H9 (cell line): Measurements from ENCODE around the gene LRRN4CL. TPM values are rescaled to one million over a fixed set of nuclear protein-coding genes. Genes with fewer than 3 reads are reported as not detected.

Experiments
- DNase-seq: peaks from one replicate; pipeline ENCODE4 v3.0.0-alpha.2; 2017
- H2AFZ ChIP-seq: one replicate; pipeline ENCODE4 v1.6.1; 2013; ENCODE audit warnings: mild to moderate bottlenecking, low read length, control low read depth, moderate library complexity
- H2AK5ac ChIP-seq: 2 replicates; pipeline ENCODE4 v1.6.1; 2013; ENCODE audit warnings: low read length, control low read depth, mixed read lengths; ENCODE audit not compliant: insufficient read length
- H2BK120ac ChIP-seq: one replicate; pipeline ENCODE4 v1.6.1; 2013; ENCODE audit warnings: low read depth, mild to moderate bottlenecking, low read length, control low read depth, inconsistent platforms; ENCODE audit not compliant: poor library complexity, severe bottlenecking
- H2BK12ac ChIP-seq: 2 replicates; pipeline ENCODE4 v1.6.1; 2013; ENCODE audit warnings: low read length, control low read depth, mixed read lengths, low read depth; ENCODE audit not compliant: insufficient read length
- H2BK15ac ChIP-seq: 2 replicates; pipeline ENCODE4 v1.6.1; 2013; ENCODE audit warnings: low read depth, low read length, control low read depth
- H2BK20ac ChIP-seq: one replicate; pipeline ENCODE4 v1.6.1; 2013; ENCODE audit warnings: low read depth, mild to moderate bottlenecking, low read length, control low read depth, inconsistent platforms; ENCODE audit not compliant: poor library complexity, severe bottlenecking
- H2BK5ac ChIP-seq: 2 replicates; pipeline ENCODE4 v1.6.1; 2013; ENCODE audit warnings: low read length, control low read depth, mixed read lengths; ENCODE audit not compliant: insufficient read length
- H3K14ac ChIP-seq: 2 replicates; pipeline ENCODE4 v1.6.1; 2013; ENCODE audit warnings: low read length, control low read depth; ENCODE audit not compliant: insufficient read depth
- H3K18ac ChIP-seq: 2 replicates; pipeline ENCODE4 v1.6.1; 2013; ENCODE audit warnings: low read depth, mild to moderate bottlenecking, mixed read lengths, low read length, control low read depth; ENCODE audit not compliant: insufficient read length
- H3K23ac ChIP-seq: 2 replicates; pipeline ENCODE4 v1.6.1; 2013; ENCODE audit warnings: low read length, control low read depth, mixed read lengths, low read depth; ENCODE audit not compliant: insufficient read length
- H3K23me2 ChIP-seq: 2 replicates; pipeline ENCODE4 v1.6.1; 2013; ENCODE audit warnings: low read depth, mild to moderate bottlenecking, mixed read lengths, low read length, control low read depth; ENCODE audit not compliant: insufficient read length, poor library complexity, severe bottlenecking
- H3K27ac ChIP-seq: 2 replicates; pipeline ENCODE4 v1.5.1; 2013; ENCODE audit warnings: low read length, control low read depth, mixed read lengths, low read depth; ENCODE audit not compliant: insufficient read length
- H3K27me3 ChIP-seq: 2 replicates; pipeline ENCODE4 v1.6.1; 2013; ENCODE audit warnings: low read length, control low read depth, inconsistent platforms; ENCODE audit not compliant: insufficient read depth
- H3K4ac ChIP-seq: 2 replicates; pipeline ENCODE4 v1.6.1; 2013; ENCODE audit warnings: low read depth, mild to moderate bottlenecking, control low read depth, inconsistent platforms, low read length, moderate library complexity
- H3K4me1 ChIP-seq: 2 replicates; pipeline ENCODE4 v1.6.1; 2013; ENCODE audit warnings: low read length, control low read depth, inconsistent platforms; ENCODE audit not compliant: insufficient read depth
- H3K4me2 ChIP-seq: 2 replicates; pipeline ENCODE4 v1.6.1; 2013; ENCODE audit warnings: low read length, control low read depth, mixed read lengths; ENCODE audit not compliant: insufficient read length, insufficient read depth
- H3K56ac ChIP-seq: 2 replicates; pipeline ENCODE4 v1.6.1; 2013; ENCODE audit warnings: low read depth, mild to moderate bottlenecking, mixed read lengths, low read length, control low read depth; ENCODE audit not compliant: insufficient read length
- H3K79me1 ChIP-seq: 2 replicates; pipeline ENCODE4 v1.6.1; 2013; ENCODE audit warnings: low read depth, mild to moderate bottlenecking, moderate library complexity, low read length, control low read depth, inconsistent platforms; ENCODE audit not compliant: insufficient read depth, poor library complexity, severe bottlenecking
- H3K79me2 ChIP-seq: 2 replicates; pipeline ENCODE4 v1.6.1; 2013; ENCODE audit warnings: low read length, control low read depth, inconsistent platforms; ENCODE audit not compliant: insufficient read depth
- H3K9ac ChIP-seq: 2 replicates; pipeline ENCODE4 v1.6.1; 2013; ENCODE audit warnings: low read length, control low read depth, mixed read lengths; ENCODE audit not compliant: insufficient read length; ENCODE audit errors: extremely low read depth
- H3K9me3 ChIP-seq: one replicate; pipeline ENCODE4 v1.6.1; 2013; ENCODE audit warnings: low read depth, low read length, inconsistent platforms; ENCODE audit not compliant: control insufficient read depth
- H3T11ph ChIP-seq: one replicate; pipeline ENCODE4 v1.6.1; 2013; ENCODE audit warnings: mild to moderate bottlenecking, low read length, control low read depth, inconsistent platforms
- H4K20me1 ChIP-seq: one replicate; pipeline ENCODE4 v1.6.1; 2013; ENCODE audit not compliant: control insufficient read depth, insufficient read length, insufficient read depth
- H4K5ac ChIP-seq: 2 replicates; pipeline ENCODE4 v1.6.1; 2013; ENCODE audit warnings: low read depth, mild to moderate bottlenecking, mixed read lengths, low read length, control low read depth; ENCODE audit not compliant: insufficient read length
- H4K8ac ChIP-seq: replicated peaks from 2 replicates; pipeline ENCODE4 v1.6.1; 2013; ENCODE audit warnings: low read length, control low read depth, mixed read lengths, low read depth; ENCODE audit not compliant: insufficient read length
- H4K91ac ChIP-seq: 2 replicates; pipeline ENCODE4 v1.6.1; 2013; ENCODE audit warnings: low read depth, mild to moderate bottlenecking, moderate library complexity, mixed read lengths, low read length, control low read depth; ENCODE audit not compliant: insufficient read length
- H3K27ac Mint-ChIP-seq, 3 experiments: 2 replicates in 2 of 3; 3 replicates in 1 of 3; pipeline ENCODE4 v1.8.0; 2020 to 2021; ENCODE audit warnings: mixed read lengths in 3 of 3, mild to moderate bottlenecking in 1 of 3, moderate library complexity in 1 of 3
- H3K27me3 Mint-ChIP-seq: 2 replicates; pipeline ENCODE4 v1.8.0; 2021; ENCODE audit warnings: low read depth, mild to moderate bottlenecking, moderate library complexity, mixed read lengths
- H3K36me3 Mint-ChIP-seq, 3 experiments: 2 replicates in 2 of 3; 3 replicates in 1 of 3; pipeline ENCODE4 v1.8.0; 2020 to 2021; ENCODE audit warnings: low read depth in 3 of 3, mixed read lengths in 3 of 3; ENCODE audit not compliant: insufficient read depth in 1 of 3
- H3K4me1 Mint-ChIP-seq, 2 experiments: 2 replicates each; pipeline ENCODE4 v1.8.0; 2020; ENCODE audit warnings: mixed read lengths in 2 of 2
- H3K4me3 Mint-ChIP-seq, 2 experiments: 2 replicates in 1 of 2; 3 replicates in 1 of 2; pipeline ENCODE4 v1.8.0; 2020 to 2021; ENCODE audit warnings: mild to moderate bottlenecking in 2 of 2, mixed read lengths in 2 of 2, moderate library complexity in 1 of 2
- H3K9me3 Mint-ChIP-seq, 2 experiments: 2 replicates in 1 of 2; 3 replicates in 1 of 2; pipeline ENCODE4 v1.8.0; 2020; ENCODE audit warnings: mild to moderate bottlenecking in 2 of 2, mixed read lengths in 2 of 2, moderate library complexity in 1 of 2
- CTCF ChIP-seq: fragments of 200-600 bp; sonication (generic); conservative IDR thresholded peaks from 3 replicates; pipeline ENCODE4 v1.8.0; 2021; ENCODE audit warnings: antibody characterized with exemption, mild to moderate bottlenecking
- WGBS: extraction: QIAGEN DNeasy Blood & Tissue Kit; methylation state at CpG from one replicate; pipeline ENCODE4 v1.1.7; 2013; ENCODE audit warnings: missing lambda C conversion rate, low lambda C conversion rate, mixed read lengths; ENCODE audit not compliant: insufficient read length; ENCODE audit errors: extremely low coverage; 5-methylcytosine and 5-hydroxymethylcytosine counted together
- total RNA-seq: library from RNA; stranded (reverse); gene quantifications from 2 replicates; pipeline ENCODE4 v1.2.1, GENCODE V29; 2021

The LRRN4CL gene
- total RNA-seq, 1 experiment from 2014 or later, result 0.59 TPM

GRCh38 chr11:62715150-62716130 lies 26.1 kb upstream of the LRRN4CL start:
- H3K36me3 Mint-ChIP-seq, result peaks cover 58 to 95% (median 92%) of the 10 kb centered on the region in 3 experiments; a peak in 6 of 7 replicates
- peak overlapping the region in 2 of 3 experiments; percentile 11 to 78; a peak in 3 of 7 replicates for H3K27ac Mint-ChIP-seq
- no peaks in the 10 kb centered on the region for H3K79me2 ChIP-seq
- H3K79me1 ChIP-seq, result peaks cover 2% of the 10 kb centered on the region
- no peak overlapping the region for H3K14ac ChIP-seq
- H3K4me1 ChIP-seq, result no peaks in the 10 kb centered on the region; the same call in 1 of the 2 replicates
- no peak overlapping the region for H2BK120ac ChIP-seq
- H2BK12ac ChIP-seq, result no peak overlapping the region
- no peaks in the 10 kb centered on the region for H3K23me2 ChIP-seq
- no peak overlapping the region for H2BK5ac ChIP-seq
- no peaks in the 10 kb centered on the region for H3K9me3 Mint-ChIP-seq
- no peak overlapping the region for H4K5ac ChIP-seq
- H2AFZ ChIP-seq, result no peak overlapping the region
- H4K91ac ChIP-seq, result no peak overlapping the region
- H3K4me1 Mint-ChIP-seq, result peaks cover 12 to 37% of the 10 kb centered on the region in 2 experiments; a peak in 3 of 4 replicates
- no peak overlapping the region for H3K4me2 ChIP-seq
- H3K27me3 Mint-ChIP-seq, result no peaks in the 10 kb centered on the region
- H3K23ac ChIP-seq, result no peak overlapping the region
- H3K27ac ChIP-seq, result no peak overlapping the region
- no peak overlapping the region for H4K8ac ChIP-seq
- no peaks in the 10 kb centered on the region for H3K9me3 ChIP-seq
- H3K4me3 Mint-ChIP-seq, result no peak overlapping the region; a peak in 1 of 5 replicates
- no peak overlapping the region for H3K56ac ChIP-seq
- no peak for DNase-seq
- no peaks in the 10 kb centered on the region for H3K27me3 ChIP-seq
- H3K9ac ChIP-seq, result no peak overlapping the region
- H3T11ph ChIP-seq, result no peak overlapping the region
- H2BK20ac ChIP-seq, result no peak overlapping the region
- H2AK5ac ChIP-seq, result no peak overlapping the region
- no peak overlapping the region for H2BK15ac ChIP-seq
- no peak overlapping the region for H3K4ac ChIP-seq
- TF ChIP-seq CTCF, result peak; percentile 23; the same call in 1 of the 3 replicates
- no CpG with 5 or more reads among the region's 24 CpGs for WGBS
- H4K20me1 ChIP-seq, result no peaks in the 10 kb centered on the region
- no peak overlapping the region for H3K18ac ChIP-seq
